Left renal pelvis (tissue), 4 donors: ENCODE data around the gene CIDEA. TPM values are rescaled to one million over a fixed set of nuclear protein-coding genes. Genes with fewer than 3 reads are reported as not detected.
A peak's percentile ranks its signal among the peaks of the same experiment; 100 is the strongest.

ENCODE experiments used
- DNase-seq, 4 donors: peaks; one replicate each; pipeline ENCODE4 v3.0.0-alpha.2; 2013; ENCODE audit warnings: low read depth in 4 of 4, low spot score in 3 of 4
- polyA plus RNA-seq, 4 donors: library from polyadenylated mRNA; unstranded; fragments of 120-200 nt; gene quantifications; one replicate each; pipeline ENCODE4 v1.2.1, GENCODE V29; 2013; ENCODE audit not compliant: insufficient read length in 4 of 4

The CIDEA gene
- polyA plus RNA-seq, 4 donors, result not detected

GRCh38 chr18:12262748-12263147, 8.6 kb downstream of the CIDEA start:
- DNase-seq, result no peak

- no peak for DNase-seq
Measured at GRCh38 chr18:12264864-12265263, 10.7 kb downstream of the CIDEA start.

GRCh38 chr18:12271376-12272235, 17.4 kb downstream of the CIDEA start:
- peak; percentile 64 to 75 (median 71) for DNase-seq

GRCh38 chr18:12274793-12275192, 20.6 kb downstream of the CIDEA start:
- DNase-seq, result no peak

GRCh38 chr18:12276736-12277554, 22.8 kb downstream of the CIDEA start:
- DNase-seq, result no peak

GRCh38 chr18:12278215-12278671, 24.1 kb downstream of the CIDEA start:
- DNase-seq, result no peak

- DNase-seq, result peak in 2 of 4 donors; percentile 46 to 59
Measured at GRCh38 chr18:12278741-12279682, 24.9 kb downstream of the CIDEA start.

GRCh38 chr18:12279781-12280531, 25.8 kb downstream of the CIDEA start:
- DNase-seq, result no peak

- no peak for DNase-seq
Measured at GRCh38 chr18:12281861-12282260, 27.7 kb downstream of the CIDEA start.

GRCh38 chr18:12282442-12283039, 28.4 kb downstream of the CIDEA start:
- no peak for DNase-seq

- no peak for DNase-seq
Measured at GRCh38 chr18:12283256-12283655, 29.1 kb downstream of the CIDEA start.

- no peak for DNase-seq
Measured at GRCh38 chr18:12283666-12284065, 29.5 kb downstream of the CIDEA start.

GRCh38 chr18:12287131-12287681, 33.0 kb downstream of the CIDEA start:
- DNase-seq, result no peak

GRCh38 chr18:12287684-12288402, 33.7 kb downstream of the CIDEA start:
- DNase-seq, result peak in 2 of 4 donors; percentile 36 to 37

- DNase-seq, result no peak
Measured at GRCh38 chr18:12288403-12288755, 34.2 kb downstream of the CIDEA start.

- no peak for DNase-seq
Measured at GRCh38 chr18:12290086-12290485, 35.9 kb downstream of the CIDEA start.

GRCh38 chr18:12291161-12291560, 37.0 kb downstream of the CIDEA start:
- DNase-seq, result no peak

- no peak for DNase-seq
Measured at GRCh38 chr18:12291690-12292089, 37.5 kb downstream of the CIDEA start.
